Measurements from ENCODE around the gene RPL29. TPM values are rescaled to one million over a fixed set of nuclear protein-coding genes. Genes with fewer than 3 reads are reported as not detected.

Gene RPL29
- total RNA-seq, 1 donor from 2014 or later: 765 TPM

DNA sequence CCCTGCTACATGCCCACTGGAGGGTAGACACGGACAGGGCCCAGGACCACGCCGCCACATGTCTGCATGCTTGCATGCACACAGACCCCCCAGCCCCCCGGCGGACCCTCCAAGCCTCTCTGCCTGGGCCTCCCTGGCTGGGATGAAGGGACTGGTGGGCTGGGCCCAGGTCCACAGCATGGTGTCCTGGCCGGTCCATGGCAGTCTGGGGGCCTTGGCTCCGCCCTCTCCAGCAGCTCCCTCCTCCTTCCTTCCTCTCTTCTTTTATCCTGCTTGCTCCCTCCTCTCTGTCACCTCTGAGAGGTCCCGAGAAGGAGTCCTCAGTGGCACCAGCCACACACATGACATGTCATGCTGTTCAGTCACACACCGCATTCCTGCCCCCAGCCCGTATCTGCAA lies 36.2 kb upstream of the RPL29 start:
- intact Hi-C loops (cut with DNase I): no loop called here
- DNase-seq (no peak), ATAC-seq (no peak)
- H3K36me3 ChIP-seq: no peaks in the 10 kb centered on the region
- TF ChIP-seq, protein P1, sequence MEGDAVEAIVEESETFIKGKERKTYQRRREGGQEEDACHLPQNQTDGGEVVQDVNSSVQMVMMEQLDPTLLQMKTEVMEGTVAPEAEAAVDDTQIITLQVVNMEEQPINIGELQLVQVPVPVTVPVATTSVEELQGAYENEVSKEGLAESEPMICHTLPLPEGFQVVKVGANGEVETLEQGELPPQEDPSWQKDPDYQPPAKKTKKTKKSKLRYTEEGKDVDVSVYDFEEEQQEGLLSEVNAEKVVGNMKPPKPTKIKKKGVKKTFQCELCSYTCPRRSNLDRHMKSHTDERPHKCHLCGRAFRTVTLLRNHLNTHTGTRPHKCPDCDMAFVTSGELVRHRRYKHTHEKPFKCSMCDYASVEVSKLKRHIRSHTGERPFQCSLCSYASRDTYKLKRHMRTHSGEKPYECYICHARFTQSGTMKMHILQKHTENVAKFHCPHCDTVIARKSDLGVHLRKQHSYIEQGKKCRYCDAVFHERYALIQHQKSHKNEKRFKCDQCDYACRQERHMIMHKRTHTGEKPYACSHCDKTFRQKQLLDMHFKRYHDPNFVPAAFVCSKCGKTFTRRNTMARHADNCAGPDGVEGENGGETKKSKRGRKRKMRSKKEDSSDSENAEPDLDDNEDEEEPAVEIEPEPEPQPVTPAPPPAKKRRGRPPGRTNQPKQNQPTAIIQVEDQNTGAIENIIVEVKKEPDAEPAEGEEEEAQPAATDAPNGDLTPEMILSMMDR (IDR thresholded peaks at IDR 0.05): no peak
- H3K27ac ChIP-seq: no peak overlapping the region
- H3K9me3 ChIP-seq: no peaks in the 10 kb centered on the region
- no peaks in the 10 kb centered on the region for H3K27me3 ChIP-seq (ENCODE audit: low read depth)
- H3K4me3 ChIP-seq: no peak overlapping the region
- H3K4me1 ChIP-seq: no peaks in the 10 kb centered on the region

DNA sequence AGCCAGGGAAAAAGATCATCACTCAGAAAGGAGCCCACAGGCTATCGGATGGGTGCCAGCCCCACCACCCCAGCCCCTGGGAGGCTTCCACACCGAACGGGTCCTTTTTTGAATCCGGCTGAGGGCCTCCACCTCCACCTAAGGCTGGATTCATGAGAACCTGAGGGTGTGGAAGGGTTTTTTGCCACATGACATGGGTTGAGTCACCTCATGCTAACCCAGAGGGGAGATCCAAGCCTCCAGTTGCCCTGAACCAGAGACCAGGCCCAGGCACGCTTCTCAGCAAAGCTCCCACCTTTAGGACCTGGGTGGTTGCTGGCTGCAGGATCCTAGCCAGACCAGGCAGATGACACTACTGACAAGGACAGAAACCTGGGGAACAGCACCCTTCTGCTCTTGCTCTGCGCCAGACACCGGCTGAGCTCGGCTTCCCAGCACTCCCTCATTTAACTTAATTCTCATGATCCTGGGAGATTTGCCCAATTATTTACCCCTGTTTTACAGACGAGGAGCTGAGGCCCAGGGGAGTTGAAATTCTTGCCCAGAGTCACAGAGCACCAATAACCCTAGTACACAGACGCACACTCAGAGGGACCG lies 35.1 kb upstream of the RPL29 start:
- no peak for DNase-seq
- no peaks in the 10 kb centered on the region for H3K4me1 ChIP-seq
- H3K27me3 ChIP-seq (ENCODE audit: low read depth): no peaks in the 10 kb centered on the region
- H3K9me3 ChIP-seq: no peaks in the 10 kb centered on the region
- no peaks in the 10 kb centered on the region for H3K36me3 ChIP-seq
- H3K27ac ChIP-seq: no peak overlapping the region
- H3K4me3 ChIP-seq: no peak overlapping the region
- intact Hi-C loops (cut with DNase I): no loop called here
- TF ChIP-seq, protein P1 (IDR thresholded peaks at IDR 0.05): no peak
- ATAC-seq: no peak

DNA sequence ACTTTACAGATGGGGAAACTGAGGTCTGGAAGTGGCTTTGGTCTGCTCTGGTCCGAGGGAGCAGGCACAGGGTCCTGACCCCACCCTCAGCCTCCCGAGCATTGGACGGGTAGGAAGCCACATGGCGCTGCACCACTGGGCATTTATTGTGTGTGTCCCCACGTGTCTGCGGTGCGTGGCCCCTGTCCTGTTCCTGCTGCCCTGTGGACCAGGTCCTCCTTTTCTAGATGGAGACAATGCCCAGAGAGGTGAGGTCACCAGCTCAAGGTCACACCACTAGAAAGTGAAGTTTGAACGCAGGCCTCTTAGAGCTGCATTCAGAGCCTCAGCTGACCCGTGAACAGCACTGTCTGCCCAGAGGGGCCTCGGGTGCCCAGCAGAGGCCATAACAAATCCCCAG lies 33.8 kb upstream of the RPL29 start:
- DNase-seq: no peak
- H3K9me3 ChIP-seq: no peaks in the 10 kb centered on the region
- H3K27me3 ChIP-seq (ENCODE audit: low read depth): no peaks in the 10 kb centered on the region
- TF ChIP-seq, protein P1 (IDR thresholded peaks at IDR 0.05): no peak
- H3K4me1 ChIP-seq: no peaks in the 10 kb centered on the region
- intact Hi-C loops (cut with DNase I): no loop called here
- no peaks in the 10 kb centered on the region for H3K36me3 ChIP-seq
- H3K27ac ChIP-seq: no peak overlapping the region
- no peak for ATAC-seq
- H3K4me3 ChIP-seq: no peak overlapping the region

DNA sequence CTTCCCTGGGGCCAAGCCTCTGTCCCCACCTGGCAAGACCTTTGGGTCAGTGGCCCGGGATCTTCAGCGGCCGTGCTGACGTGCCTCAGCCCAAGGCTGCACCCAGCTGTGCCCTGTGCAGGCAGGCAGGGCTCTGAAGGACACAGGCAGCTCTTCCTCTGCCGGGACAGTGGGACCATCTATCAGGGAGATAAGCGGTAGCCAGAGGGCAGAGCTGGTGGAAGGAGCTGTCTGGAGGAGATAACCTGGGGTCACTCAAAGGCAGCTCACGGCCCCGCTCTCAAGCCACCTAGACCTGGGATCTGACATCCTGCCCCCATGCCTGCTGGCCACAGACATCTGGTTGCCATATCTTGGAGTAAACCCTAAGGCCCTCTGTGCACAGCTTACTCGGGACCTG lies 33.4 kb upstream of the RPL29 start:
- Histone ChIP-seq H3K27ac (no peak overlapping the region), H3K4me1 (peaks cover 3% of the 10 kb centered on the region), H3K27me3 (ENCODE audit: low read depth) (no peaks in the 10 kb centered on the region), H3K4me3 (no peak overlapping the region), H3K36me3 (no peaks in the 10 kb centered on the region), H3K9me3 (no peaks in the 10 kb centered on the region)
- ATAC-seq (no peak), DNase-seq (no peak)
- intact Hi-C loops (cut with DNase I): no loop called here
- TF ChIP-seq, protein P1 (IDR thresholded peaks at IDR 0.05): no peak

- no peak for ATAC-seq
- Histone ChIP-seq H3K27ac (no peak overlapping the region), H3K36me3 (no peaks in the 10 kb centered on the region), H3K9me3 (no peaks in the 10 kb centered on the region), H3K27me3 (ENCODE audit: low read depth) (no peaks in the 10 kb centered on the region), H3K4me3 (no peak overlapping the region), H3K4me1 (peaks cover 7% of the 10 kb centered on the region)
- DNase-seq: no peak
- intact Hi-C loops (cut with DNase I): no loop called here
- TF ChIP-seq, protein P1 (IDR thresholded peaks at IDR 0.05): no peak
These were observed 32.9 kb upstream of the RPL29 start for GRCh38 chr3:52028572-52028971.

All from lower lobe of right lung (tissue), 2 donors.